ENCODE results near the gene DENND2D. TPM values are rescaled to one million over a fixed set of nuclear protein-coding genes. Genes with fewer than 3 reads are reported as not detected.

Gene DENND2D
- total RNA-seq, 4 donors from 2014 or later: 25.3 to 37.1 (median 31.8) TPM

- TF ChIP-seq EP300 (IDR thresholded peaks at IDR 0.05): no peak
- TF ChIP-seq POLR2AphosphoS5 (IDR thresholded peaks at IDR 0.05): no peak
- TF ChIP-seq CTCF (IDR thresholded peaks at IDR 0.05): no peak
- no peak for TF ChIP-seq POLR2A (IDR thresholded peaks at IDR 0.05)
- Histone ChIP-seq H3K4me3 (peak overlapping the region; percentile 34), H3K27me3 (peaks cover 3% of the 10 kb centered on the region), H3K27ac (peak overlapping the region; percentile 92), H3K9me3 (no peaks in the 10 kb centered on the region), H3K4me1 (peaks cover 53% of the 10 kb centered on the region), H3K36me3 (peaks cover 13% of the 10 kb centered on the region)
- 87% methylated on average over 5 of the region's 5 CpGs for WGBS
- no peak for DNase-seq (ENCODE audit: low spot score in 2 of 2)
Measured at GRCh38 chr1:111198836-111199235, 1.6 kb downstream of the DENND2D start.

- no peak overlapping the region for H3K27ac ChIP-seq
- H3K27me3 ChIP-seq: no peaks in the 10 kb centered on the region
- H3K4me3 ChIP-seq: peak overlapping the region; percentile 34
- 84% methylated on average over 6 of the region's 6 CpGs for WGBS
- DNase-seq (ENCODE audit: low spot score in 2 of 2): no peak
- H3K9me3 ChIP-seq: no peaks in the 10 kb centered on the region
- peaks cover 54% of the 10 kb centered on the region for H3K4me1 ChIP-seq
- H3K36me3 ChIP-seq: peaks cover 13% of the 10 kb centered on the region
- no peak for TF ChIP-seq CTCF (IDR thresholded peaks at IDR 0.05)
- no peak for TF ChIP-seq POLR2AphosphoS5 (IDR thresholded peaks at IDR 0.05)
- TF ChIP-seq POLR2A (IDR thresholded peaks at IDR 0.05): no peak
- TF ChIP-seq EP300 (IDR thresholded peaks at IDR 0.05): no peak
Measured at GRCh38 chr1:111197598-111198284, 2.7 kb downstream of the DENND2D start.

DNA sequence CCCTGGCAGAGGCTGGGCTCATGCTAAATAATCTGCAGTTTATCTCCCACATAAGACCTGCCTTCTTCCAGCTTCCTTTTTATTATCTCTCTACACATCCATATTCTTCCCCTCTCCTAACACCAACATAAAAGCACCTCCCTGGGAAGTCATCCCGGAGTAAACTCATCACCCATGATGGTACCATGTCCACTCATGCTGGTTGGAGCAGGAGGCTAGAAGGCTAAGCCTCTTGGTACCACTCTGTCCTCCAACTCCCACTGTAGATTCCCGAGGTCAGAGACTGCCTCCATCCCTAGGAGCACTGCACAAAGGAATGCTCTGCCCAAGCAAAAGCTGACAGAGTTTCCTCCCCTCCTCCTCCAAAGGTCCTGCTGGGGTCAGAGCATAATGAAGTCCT, 4.2 kb downstream of the DENND2D start:
- Histone ChIP-seq H3K27ac (no peak overlapping the region), H3K36me3 (peaks cover 13% of the 10 kb centered on the region), H3K9me3 (no peaks in the 10 kb centered on the region), H3K4me1 (peaks cover 54% of the 10 kb centered on the region), H3K27me3 (no peaks in the 10 kb centered on the region), H3K4me3 (no peak overlapping the region)
- 90% methylated on average over 2 of the region's 2 CpGs for WGBS
- no peak for DNase-seq (ENCODE audit: low spot score in 2 of 2)
- TF ChIP-seq CTCF (IDR thresholded peaks at IDR 0.05) (no peak), POLR2A (IDR thresholded peaks at IDR 0.05) (no peak), POLR2AphosphoS5 (IDR thresholded peaks at IDR 0.05) (no peak), EP300 (IDR thresholded peaks at IDR 0.05) (no peak)

DNA sequence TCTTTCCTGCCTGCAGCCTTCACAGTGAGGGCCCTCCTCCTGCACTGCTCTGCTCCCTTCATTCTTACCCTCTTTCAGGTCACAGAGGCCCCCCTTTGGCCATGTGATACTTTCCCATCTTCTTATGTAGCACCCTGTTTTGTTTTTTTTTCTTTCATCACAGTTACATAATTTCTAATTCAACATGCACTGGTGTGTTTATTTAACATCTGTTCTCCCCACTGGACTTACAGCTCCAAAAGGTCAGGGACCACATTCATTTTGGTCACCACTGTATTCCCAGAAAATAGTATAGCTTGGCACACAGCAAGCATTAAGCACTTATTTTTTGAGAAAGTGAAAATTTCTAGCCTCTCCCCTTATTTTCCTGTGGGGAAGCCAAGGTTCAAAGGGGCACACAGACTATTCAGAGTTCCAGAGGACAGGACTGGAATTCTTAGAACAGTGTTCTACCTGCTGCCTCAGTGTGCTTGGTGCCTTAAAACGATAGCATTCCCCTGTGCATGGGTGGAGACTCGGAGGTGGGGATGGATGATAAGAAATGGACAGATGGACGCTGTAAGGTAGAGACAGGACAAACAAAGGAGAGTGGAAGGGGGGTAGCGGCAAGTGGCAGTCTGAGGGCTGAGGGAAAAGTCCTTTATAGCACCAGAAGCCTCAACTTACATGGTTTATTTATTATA, 5.3 kb downstream of the DENND2D start:
- Histone ChIP-seq H3K4me1 (peaks cover 53% of the 10 kb centered on the region), H3K36me3 (peaks cover 13% of the 10 kb centered on the region), H3K4me3 (no peak overlapping the region), H3K9me3 (no peaks in the 10 kb centered on the region), H3K27ac (no peak overlapping the region), H3K27me3 (no peaks in the 10 kb centered on the region)
- WGBS: 89% methylated on average over 4 of the region's 4 CpGs
- DNase-seq (ENCODE audit: low spot score in 2 of 2): no peak
- TF ChIP-seq POLR2AphosphoS5 (IDR thresholded peaks at IDR 0.05) (no peak), EP300 (IDR thresholded peaks at IDR 0.05) (no peak), POLR2A (IDR thresholded peaks at IDR 0.05) (no peak)

- Histone ChIP-seq H3K27ac (peak overlapping the region; percentile 51), H3K4me1 (peaks cover 47% of the 10 kb centered on the region), H3K27me3 (no peaks in the 10 kb centered on the region), H3K9me3 (no peaks in the 10 kb centered on the region), H3K4me3 (no peak overlapping the region), H3K36me3 (peaks cover 13% of the 10 kb centered on the region)
- TF ChIP-seq CTCF (IDR thresholded peaks at IDR 0.05) (no peak), EP300 (IDR thresholded peaks at IDR 0.05) (no peak), POLR2AphosphoS5 (IDR thresholded peaks at IDR 0.05) (no peak), POLR2A (IDR thresholded peaks at IDR 0.05) (no peak)
- WGBS: 96% methylated on average over 3 of the region's 3 CpGs
- no peak for DNase-seq (ENCODE audit: low spot score in 2 of 2)
Measured at GRCh38 chr1:111193712-111194480, 6.5 kb downstream of the DENND2D start.

Data from suprapubic skin (tissue), 4 donors.